A549 treated with DMSO at 1 μM for 4 hours (cell line): ENCODE measurements around the gene OR6C4. TPM values are rescaled to one million over a fixed set of nuclear protein-coding genes. Genes with fewer than 3 reads are reported as not detected.

ENCODE experiments used
- total RNA-seq: library from RNA; stranded (reverse); fragments of 200-300 nt; extraction: Qiagen RNA extraction; gene quantifications from 5 replicates; pipeline ENCODE4 v1.2.3, GENCODE V29; 2022; ENCODE audit warnings: low read depth

OR6C4 gene
- total RNA-seq = not detected in 5 replicates

DNA sequence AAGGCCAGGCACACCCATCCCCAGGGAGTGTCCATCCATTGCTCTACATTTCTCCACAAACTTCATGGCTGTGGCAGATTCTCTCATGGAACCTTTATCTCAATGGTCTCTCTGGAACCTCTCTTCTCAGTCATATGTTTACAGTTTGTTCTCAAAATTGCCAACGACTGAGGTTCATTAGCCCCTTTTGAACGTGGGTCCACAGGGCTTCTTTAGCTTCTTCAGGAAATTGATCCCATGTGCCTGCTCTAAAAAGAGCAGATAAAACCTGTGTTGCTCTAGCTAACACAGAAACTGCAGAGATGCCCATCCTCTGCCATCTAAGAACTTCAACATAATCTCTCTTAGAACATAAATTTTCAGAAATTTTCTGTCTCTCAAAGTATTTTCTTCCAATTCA, at the start of gene OR6C4:
OR6C4 (plus strand) TSS at position 301 of the 400 bp plus-strand sequence. CDS start 1,625 bp downstream, outside the sequence.

GRCh38 chr12:55572168-55572567, 22.8 kb downstream of the OR6C4 start, which contains the start of gene OR2AP1:
OR2AP1 (plus strand) TSS chr12:55572468; CDS start chr12:55574415, 1,947 bp downstream.

Other genes starting within 250 kb of the OR6C4 start
- not detected in 5 replicates for gene OR6C1, start 235.3 kb upstream of the OR6C4 start, total RNA-seq
- not detected in 5 replicates for gene OR6C3, start 218.9 kb upstream of the OR6C4 start, total RNA-seq
- not detected in 5 replicates for gene OR6C75, start 186.6 kb upstream of the OR6C4 start, total RNA-seq
- not detected in 5 replicates for gene OR6C65, start 149.1 kb upstream of the OR6C4 start, total RNA-seq
- gene OR6C76, start 123.3 kb upstream of the OR6C4 start, total RNA-seq = not detected in 5 replicates
- not detected in 5 replicates for gene OR6C2, start 105.5 kb upstream of the OR6C4 start, total RNA-seq
- gene OR6C70, start 79.5 kb upstream of the OR6C4 start, total RNA-seq = not detected in 5 replicates
- gene OR6C68, start 57.2 kb upstream of the OR6C4 start, total RNA-seq = not detected in 5 replicates
- not detected in 5 replicates for gene OR2AP1, start 22.9 kb downstream of the OR6C4 start, total RNA-seq
- not detected in 5 replicates for gene OR10P1, start 87.3 kb downstream of the OR6C4 start, total RNA-seq
- 1.1 to 1.4 TPM (median 1.2 TPM) in 5 replicates for gene ITGA7, start 158.3 kb downstream of the OR6C4 start, total RNA-seq
- 129 to 138 TPM (median 136 TPM) in 5 replicates for gene BLOC1S1, start 166.4 kb downstream of the OR6C4 start, total RNA-seq
- gene RDH5, start 170.8 kb downstream of the OR6C4 start, total RNA-seq = 2.3 to 3.2 TPM (median 2.5 TPM) in 5 replicates
- gene CD63, start 179.4 kb downstream of the OR6C4 start, total RNA-seq = 649 to 733 TPM (median 670 TPM) in 5 replicates
- gene GDF11, start 193.5 kb downstream of the OR6C4 start, total RNA-seq = 3.9 to 5.7 TPM (median 4.5 TPM) in 5 replicates